Measurements from ENCODE around the gene SMPD1.

Gene SMPD1

DNA sequence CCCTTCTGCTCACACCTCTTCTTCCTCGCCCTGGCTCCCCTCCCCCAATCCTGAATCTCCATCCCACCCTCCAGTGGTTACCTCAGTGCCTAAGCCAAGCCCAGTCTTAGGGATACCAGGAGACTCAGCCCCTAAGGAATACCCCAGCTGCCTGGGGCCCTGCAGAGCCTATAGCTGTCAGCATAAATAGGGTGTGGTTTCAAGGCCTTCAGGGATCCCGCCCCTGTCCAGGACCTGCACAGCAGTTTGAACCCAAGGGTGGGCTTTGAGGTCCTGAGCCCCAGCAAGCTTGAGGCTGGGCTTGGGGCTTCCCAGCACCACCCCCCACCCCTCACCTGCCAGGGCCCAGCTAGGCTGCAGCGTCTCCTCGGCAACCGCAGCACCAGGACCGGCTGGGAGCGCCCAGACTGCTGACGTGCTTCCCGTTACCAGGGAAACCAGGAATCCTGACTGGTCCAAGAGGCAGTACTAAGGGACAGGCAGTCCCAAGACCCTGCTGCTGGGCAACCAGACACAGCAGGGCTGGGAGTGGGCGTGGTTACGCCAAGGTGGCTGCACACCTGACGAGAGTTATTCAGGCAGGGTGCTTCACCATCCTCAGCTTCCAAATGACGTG, 14.9 kb downstream of the SMPD1 start:
- no peaks in the 10 kb centered on the region for H3K9me3 ChIP-seq (ENCODE audit: insufficient read depth, low read length)
- H3K9me2 ChIP-seq (replicated peaks; ENCODE audit: insufficient read depth, low read length), result no peaks in the 10 kb centered on the region
- no peaks in the 10 kb centered on the region for H3K79me2 ChIP-seq (ENCODE audit: insufficient read depth, low read length)
- H3K4me3 ChIP-seq (ENCODE audit: insufficient read depth, low read length, poor library complexity, severe bottlenecking), result no peak overlapping the region
- TF ChIP-seq, protein P1, sequence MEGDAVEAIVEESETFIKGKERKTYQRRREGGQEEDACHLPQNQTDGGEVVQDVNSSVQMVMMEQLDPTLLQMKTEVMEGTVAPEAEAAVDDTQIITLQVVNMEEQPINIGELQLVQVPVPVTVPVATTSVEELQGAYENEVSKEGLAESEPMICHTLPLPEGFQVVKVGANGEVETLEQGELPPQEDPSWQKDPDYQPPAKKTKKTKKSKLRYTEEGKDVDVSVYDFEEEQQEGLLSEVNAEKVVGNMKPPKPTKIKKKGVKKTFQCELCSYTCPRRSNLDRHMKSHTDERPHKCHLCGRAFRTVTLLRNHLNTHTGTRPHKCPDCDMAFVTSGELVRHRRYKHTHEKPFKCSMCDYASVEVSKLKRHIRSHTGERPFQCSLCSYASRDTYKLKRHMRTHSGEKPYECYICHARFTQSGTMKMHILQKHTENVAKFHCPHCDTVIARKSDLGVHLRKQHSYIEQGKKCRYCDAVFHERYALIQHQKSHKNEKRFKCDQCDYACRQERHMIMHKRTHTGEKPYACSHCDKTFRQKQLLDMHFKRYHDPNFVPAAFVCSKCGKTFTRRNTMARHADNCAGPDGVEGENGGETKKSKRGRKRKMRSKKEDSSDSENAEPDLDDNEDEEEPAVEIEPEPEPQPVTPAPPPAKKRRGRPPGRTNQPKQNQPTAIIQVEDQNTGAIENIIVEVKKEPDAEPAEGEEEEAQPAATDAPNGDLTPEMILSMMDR (IDR thresholded peaks at IDR 0.05; ENCODE audit: insufficient read depth, low read length, poor library complexity, severe bottlenecking), result no peak
- TF ChIP-seq EZH2phosphoT487 (conservative IDR thresholded peaks at IDR 0.05; ENCODE audit: low read length), result no peak
- no peak overlapping the region for H2AFZ ChIP-seq (ENCODE audit: low read depth, low read length, severe bottlenecking)
- H4K20me1 ChIP-seq (ENCODE audit: low read depth, low read length), result no peaks in the 10 kb centered on the region
- no peak overlapping the region for H3K27ac ChIP-seq (ENCODE audit: low read depth, low read length)
- H3K27me3 ChIP-seq (ENCODE audit: low read length), result no peaks in the 10 kb centered on the region
- no peak overlapping the region for H3K9ac ChIP-seq (ENCODE audit: low read length)
- no peaks in the 10 kb centered on the region for H3F3A ChIP-seq (ENCODE audit: insufficient read depth)
- H3K4me2 ChIP-seq (ENCODE audit: low read depth, low read length, poor library complexity, severe bottlenecking), result no peak overlapping the region
- no peaks in the 10 kb centered on the region for H3K36me3 ChIP-seq (ENCODE audit: low read length)

DNA sequence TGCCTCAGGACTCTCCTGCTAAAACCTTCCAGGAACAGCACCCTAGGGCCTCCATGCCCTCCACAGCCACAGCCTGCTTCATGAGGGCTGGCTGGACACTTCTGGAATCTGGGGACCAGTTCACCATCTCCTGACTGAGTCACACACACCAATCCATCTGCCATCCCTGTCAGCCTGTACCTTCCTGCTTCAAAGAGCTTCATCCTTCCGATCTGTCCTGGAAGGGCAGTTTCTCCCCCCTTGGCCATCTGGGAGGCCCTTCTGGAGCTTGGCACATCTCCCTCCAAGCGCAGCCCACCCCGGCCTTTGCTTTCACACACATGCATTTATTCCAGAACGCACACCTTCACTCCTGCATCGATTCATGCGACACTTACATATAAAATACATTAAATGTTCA, 15.6 kb downstream of the SMPD1 start:
- Histone ChIP-seq H3K27ac (ENCODE audit: low read depth, low read length) (no peak overlapping the region), H3K9ac (ENCODE audit: low read length) (no peak overlapping the region)

DNA sequence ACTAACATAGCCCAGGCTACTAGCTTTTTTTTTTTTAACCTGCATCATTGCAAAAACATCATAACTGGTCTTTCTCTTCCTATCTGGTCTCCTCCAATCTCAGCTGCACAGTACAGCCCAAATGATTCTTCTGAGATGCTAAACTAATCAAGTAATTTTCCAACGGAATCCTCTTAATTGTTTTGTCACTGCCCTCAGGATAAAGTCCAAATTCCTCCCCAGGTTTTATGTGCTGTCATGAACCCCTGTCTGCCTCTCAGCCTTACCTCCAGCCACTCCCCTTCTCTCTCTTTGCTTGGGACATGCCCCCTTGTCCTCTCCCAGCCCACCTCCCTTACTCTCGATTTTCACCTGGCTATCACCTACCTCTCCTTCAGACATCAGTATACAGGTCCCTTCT, 16.1 kb downstream of the SMPD1 start:
- TF ChIP-seq, protein P1 (IDR thresholded peaks at IDR 0.05; ENCODE audit: insufficient read depth, low read length, poor library complexity, severe bottlenecking), result no peak
- no peak for TF ChIP-seq EZH2phosphoT487 (conservative IDR thresholded peaks at IDR 0.05; ENCODE audit: low read length)
- Histone ChIP-seq H3K27me3 (ENCODE audit: low read length) (no peaks in the 10 kb centered on the region), H3K79me2 (ENCODE audit: insufficient read depth, low read length) (no peaks in the 10 kb centered on the region), H2AFZ (ENCODE audit: low read depth, low read length, severe bottlenecking) (no peak overlapping the region), H3K9me3 (ENCODE audit: insufficient read depth, low read length) (no peaks in the 10 kb centered on the region), H4K20me1 (ENCODE audit: low read depth, low read length) (no peaks in the 10 kb centered on the region), H3F3A (ENCODE audit: insufficient read depth) (no peaks in the 10 kb centered on the region), H3K4me3 (ENCODE audit: insufficient read depth, low read length, poor library complexity, severe bottlenecking) (no peak overlapping the region), H3K27ac (ENCODE audit: low read depth, low read length) (no peak overlapping the region), H3K4me2 (ENCODE audit: low read depth, low read length, poor library complexity, severe bottlenecking) (no peak overlapping the region), H3K9ac (ENCODE audit: low read length) (no peak overlapping the region), H3K36me3 (ENCODE audit: low read length) (no peaks in the 10 kb centered on the region), H3K9me2 (replicated peaks; ENCODE audit: insufficient read depth, low read length) (no peaks in the 10 kb centered on the region)

More for the DNA sequence above, 15.6 kb downstream of the SMPD1 start:
- H3K27me3 ChIP-seq (ENCODE audit: low read length), result no peaks in the 10 kb centered on the region
- no peak overlapping the region for H2AFZ ChIP-seq (ENCODE audit: low read depth, low read length, severe bottlenecking)
- no peak overlapping the region for H3K4me2 ChIP-seq (ENCODE audit: low read depth, low read length, poor library complexity, severe bottlenecking)
- no peaks in the 10 kb centered on the region for H3K9me3 ChIP-seq (ENCODE audit: insufficient read depth, low read length)
- no peaks in the 10 kb centered on the region for H4K20me1 ChIP-seq (ENCODE audit: low read depth, low read length)
- no peak overlapping the region for H3K4me3 ChIP-seq (ENCODE audit: insufficient read depth, low read length, poor library complexity, severe bottlenecking)
- no peaks in the 10 kb centered on the region for H3K9me2 ChIP-seq (replicated peaks; ENCODE audit: insufficient read depth, low read length)
- no peaks in the 10 kb centered on the region for H3K79me2 ChIP-seq (ENCODE audit: insufficient read depth, low read length)
- H3K36me3 ChIP-seq (ENCODE audit: low read length), result no peaks in the 10 kb centered on the region
- no peak for TF ChIP-seq EZH2phosphoT487 (conservative IDR thresholded peaks at IDR 0.05; ENCODE audit: low read length)
- TF ChIP-seq, protein P1 (IDR thresholded peaks at IDR 0.05; ENCODE audit: insufficient read depth, low read length, poor library complexity, severe bottlenecking), result no peak
- H3F3A ChIP-seq (ENCODE audit: insufficient read depth), result no peaks in the 10 kb centered on the region

Data from SU-DHL-6 (cell line).